Right lung (tissue), 5 donors: Measurements from ENCODE around the gene ZBTB8OS. TPM values are rescaled to one million over a fixed set of nuclear protein-coding genes. Genes with fewer than 3 reads are reported as not detected.

Experiments
- DNase-seq, 2 donors: peaks; one replicate each; pipeline ENCODE4 v3.0.0-alpha.2; 2013
- polyA plus RNA-seq, 5 donors: library from polyadenylated mRNA; unstranded; fragments of 120-200 nt; gene quantifications; one replicate each; pipeline versions ENCODE4 v1.2.1 to v1.2.3, GENCODE V29; 2013; ENCODE audit warnings: inconsistent platforms in 1 of 5, low replicate concordance in 1 of 5; ENCODE audit not compliant: insufficient read length in 5 of 5, insufficient read depth in 1 of 5

Gene ZBTB8OS
- polyA plus RNA-seq, 5 donors = 34.2 to 46.4 (median 37.9) TPM

- peak; percentile 31 to 33 for DNase-seq
Observed at GRCh38 chr1:32612189-32612881, 38.0 kb downstream of the ZBTB8OS start.

GRCh38 chr1:32611859-32612188 lies 38.5 kb downstream of the ZBTB8OS start:
- no peak for DNase-seq

- no peak for DNase-seq
Observed at GRCh38 chr1:32609180-32609579, 41.2 kb downstream of the ZBTB8OS start.

- DNase-seq = no peak
Observed at GRCh38 chr1:32606565-32607371, 43.6 kb downstream of the ZBTB8OS start.

- DNase-seq = no peak
Observed at GRCh38 chr1:32605711-32606424, 44.5 kb downstream of the ZBTB8OS start.

- no peak for DNase-seq
Observed at GRCh38 chr1:32600034-32600433, 50.3 kb downstream of the ZBTB8OS start.

GRCh38 chr1:32592943-32593342 lies 57.4 kb downstream of the ZBTB8OS start:
- DNase-seq = no peak

GRCh38 chr1:32580348-32581017 lies 69.9 kb downstream of the ZBTB8OS start:
- DNase-seq = no peak

Other genes with a start within 250 kb of the ZBTB8OS start
- 1 to 10 TPM in 4 of 5 donors, under 1 TPM in 1; 0.92 to 2.0 (median 1.4) TPM for gene ZBTB8B, start 185.5 kb downstream of the ZBTB8OS start, polyA plus RNA-seq
- gene ZBTB8A, start 111.1 kb downstream of the ZBTB8OS start, polyA plus RNA-seq = 10 to 100 TPM in 4 of 5 donors, 1 to 10 TPM in 1; 9.2 to 18.1 (median 13.3) TPM
- gene RBBP4, start 658 bp upstream of the ZBTB8OS start, polyA plus RNA-seq = 100 to 1,000 TPM; 237 to 327 (median 302) TPM
- 1 to 10 TPM; 3.0 to 5.9 (median 5.0) TPM for gene SYNC, start 52.2 kb upstream of the ZBTB8OS start, polyA plus RNA-seq
- 10 to 100 TPM; 68.4 to 77.3 (median 72.1) TPM for gene YARS1, start 166.8 kb upstream of the ZBTB8OS start, polyA plus RNA-seq
- gene S100PBP, start 167.1 kb upstream of the ZBTB8OS start, polyA plus RNA-seq = 10 to 100 TPM; 40.0 to 57.5 (median 50.9) TPM
- 10 to 100 TPM in 4 of 5 donors, 1 to 10 TPM in 1; 8.0 to 18.2 (median 10.5) TPM for gene FNDC5, start 220.4 kb upstream of the ZBTB8OS start, polyA plus RNA-seq
- under 1 TPM; 0.15 to 0.73 (median 0.40) TPM for gene HPCA, start 235.9 kb upstream of the ZBTB8OS start, polyA plus RNA-seq